ENCODE results near the gene PHLPP1. TPM values are rescaled to one million over a fixed set of nuclear protein-coding genes. Genes with fewer than 3 reads are reported as not detected.

Gene PHLPP1
- total and polyA plus RNA-seq, 2 donors from 2014 or later = 2.9 to 13.0 TPM

GRCh38 chr18:62953663-62954062 lies 238.3 kb downstream of the PHLPP1 start:
- H3K27me3 ChIP-seq (ENCODE audit: control insufficient read depth, insufficient read depth, low read length) = no peaks in the 10 kb centered on the region
- no peaks in the 10 kb centered on the region for H3K4me1 ChIP-seq (ENCODE audit: control insufficient read depth in 2 of 3, insufficient read depth in 2 of 3, low read depth in 1 of 3, low read length in 3 of 3)
- no peak overlapping the region for H3K27ac ChIP-seq (ENCODE audit: low read depth in 2 of 2, low read length in 2 of 2)
- H3K36me3 ChIP-seq (ENCODE audit: control insufficient read depth in 2 of 3, insufficient read depth in 3 of 3, low read length in 3 of 3) = peaks cover 0 to 4% (median 0%) of the 10 kb centered on the region in 3 donors
- intact Hi-C loops (cut with DNase I) = no loop called here
- FAIRE-seq (no peak), DNase-seq (no peak)
- no peak overlapping the region for H3K9ac ChIP-seq (ENCODE audit: low read length in 3 of 3)
- no peaks in the 10 kb centered on the region for H3K9me3 ChIP-seq (ENCODE audit: control insufficient read depth in 2 of 3, insufficient read depth in 1 of 3, low read length in 3 of 3)
- no peak for TF ChIP-seq CTCF (IDR thresholded peaks at IDR 0.05; ENCODE audit: borderline replicate concordance, extremely low read depth, insufficient read depth)
- no peak overlapping the region for H3K4me3 ChIP-seq (ENCODE audit: low read length in 3 of 3)

GRCh38 chr18:62954366-62954765 lies 239.0 kb downstream of the PHLPP1 start:
- FAIRE-seq = no peak
- no peak overlapping the region for H3K27ac ChIP-seq (ENCODE audit: low read depth in 2 of 2, low read length in 2 of 2)
- no peak overlapping the region for H3K9ac ChIP-seq (ENCODE audit: low read length in 3 of 3)
- no peak for DNase-seq
- intact Hi-C loops (cut with DNase I) = no loop called here
- TF ChIP-seq CTCF (IDR thresholded peaks at IDR 0.05; ENCODE audit: borderline replicate concordance, extremely low read depth, insufficient read depth) = no peak
- H3K27me3 ChIP-seq (ENCODE audit: control insufficient read depth, insufficient read depth, low read length) = no peaks in the 10 kb centered on the region
- H3K4me1 ChIP-seq (ENCODE audit: control insufficient read depth in 2 of 3, insufficient read depth in 2 of 3, low read depth in 1 of 3, low read length in 3 of 3) = no peaks in the 10 kb centered on the region
- H3K4me3 ChIP-seq (ENCODE audit: low read length in 3 of 3) = no peak overlapping the region
- H3K9me3 ChIP-seq (ENCODE audit: control insufficient read depth in 2 of 3, insufficient read depth in 1 of 3, low read length in 3 of 3) = no peaks in the 10 kb centered on the region
- peaks cover 0 to 4% (median 0%) of the 10 kb centered on the region in 3 donors for H3K36me3 ChIP-seq (ENCODE audit: control insufficient read depth in 2 of 3, insufficient read depth in 3 of 3, low read length in 3 of 3)

GRCh38 chr18:62957885-62958472 lies 242.6 kb downstream of the PHLPP1 start:
- Histone ChIP-seq H3K4me3 (ENCODE audit: low read length in 3 of 3) (no peak overlapping the region), H3K9ac (ENCODE audit: low read length in 3 of 3) (no peak overlapping the region), H3K4me1 (ENCODE audit: control insufficient read depth in 2 of 3, insufficient read depth in 2 of 3, low read depth in 1 of 3, low read length in 3 of 3) (no peaks in the 10 kb centered on the region), H3K9me3 (ENCODE audit: control insufficient read depth in 2 of 3, insufficient read depth in 1 of 3, low read length in 3 of 3) (no peaks in the 10 kb centered on the region), H3K27me3 (ENCODE audit: control insufficient read depth, insufficient read depth, low read length) (no peaks in the 10 kb centered on the region), H3K27ac (ENCODE audit: low read depth in 2 of 2, low read length in 2 of 2) (no peak overlapping the region), H3K36me3 (ENCODE audit: control insufficient read depth in 2 of 3, insufficient read depth in 3 of 3, low read length in 3 of 3) (peaks cover 0 to 4% (median 0%) of the 10 kb centered on the region in 3 donors)
- no peak for FAIRE-seq
- peak in 3 of 5 donors; percentile 20 to 43 (median 32) for DNase-seq
- peak; percentile 20 for TF ChIP-seq CTCF (IDR thresholded peaks at IDR 0.05; ENCODE audit: borderline replicate concordance, extremely low read depth, insufficient read depth)
- intact Hi-C loops (cut with DNase I) = no loop called here

GRCh38 chr18:62959481-62959880 lies 244.1 kb downstream of the PHLPP1 start:
- no peaks in the 10 kb centered on the region for H3K27me3 ChIP-seq (ENCODE audit: control insufficient read depth, insufficient read depth, low read length)
- intact Hi-C loops (cut with DNase I) = no loop called here
- FAIRE-seq (no peak), DNase-seq (no peak)
- H3K27ac ChIP-seq (ENCODE audit: low read depth in 2 of 2, low read length in 2 of 2) = no peak overlapping the region
- H3K4me1 ChIP-seq (ENCODE audit: control insufficient read depth in 2 of 3, insufficient read depth in 2 of 3, low read depth in 1 of 3, low read length in 3 of 3) = no peaks in the 10 kb centered on the region
- TF ChIP-seq CTCF (IDR thresholded peaks at IDR 0.05; ENCODE audit: borderline replicate concordance, extremely low read depth, insufficient read depth) = no peak
- H3K9me3 ChIP-seq (ENCODE audit: control insufficient read depth in 2 of 3, insufficient read depth in 1 of 3, low read length in 3 of 3) = no peaks in the 10 kb centered on the region
- H3K4me3 ChIP-seq (ENCODE audit: low read length in 3 of 3) = no peak overlapping the region
- H3K36me3 ChIP-seq (ENCODE audit: control insufficient read depth in 2 of 3, insufficient read depth in 3 of 3, low read length in 3 of 3) = peaks cover 0 to 4% (median 0%) of the 10 kb centered on the region in 3 donors
- no peak overlapping the region for H3K9ac ChIP-seq (ENCODE audit: low read length in 3 of 3)

Measured in kidney (tissue), 14 donors.